HCT116 (cell line): Measurements from ENCODE around the gene CAMK2A.

Experiments used
- ATF3 ChIP-seq: IDR thresholded peaks from 2 replicates; pipeline ENCODE4 v1.6.1; 2012
- CBX3 ChIP-seq: IDR thresholded peaks from 2 replicates; pipeline ENCODE4 v1.6.1; 2012; ENCODE audit warnings: low read depth
- CTCF ChIP-seq, 3 experiments: fragments of 200-600 bp in 1 of 3; sonication (generic) in 1 of 3; IDR thresholded peaks in 2 of 3; conservative IDR thresholded peaks in 1 of 3; 2 replicates each; pipeline ENCODE4 v1.5.1; 2012 to 2017; ENCODE audit warnings: low read depth in 2 of 3, low read length in 2 of 3, antibody characterized with exemption in 1 of 3, borderline replicate concordance in 1 of 3, control low read depth in 1 of 3, mild to moderate bottlenecking in 1 of 3, mixed read lengths in 1 of 3, mixed run types in 1 of 3, moderate library complexity in 1 of 3; ENCODE audit not compliant: insufficient read depth in 1 of 3
- EZH2 ChIP-seq: fragments of 200-600 bp; sonication (generic); IDR thresholded peaks from 2 replicates; pipeline ENCODE4 v1.6.1; 2017; ENCODE audit warnings: antibody characterized with exemption, mixed run types
- POLR2A ChIP-seq: IDR thresholded peaks from 2 replicates; pipeline ENCODE4 v1.7.0; 2011; ENCODE audit warnings: borderline replicate concordance; ENCODE audit not compliant: insufficient read depth, insufficient read length; ENCODE audit errors: extremely low read depth

GRCh38 chr5:150181027-150181426, 108.5 kb downstream of the CAMK2A start:
- TF ChIP-seq EZH2, result no peak
- no peak for TF ChIP-seq CTCF (IDR thresholded peaks at IDR 0.05 in 2 of 3, conservative IDR thresholded peaks at IDR 0.05 in 1 of 3; ENCODE audit: borderline replicate concordance in 1 of 3, insufficient read depth in 1 of 3, low read depth in 2 of 3, low read length in 2 of 3)
- TF ChIP-seq CBX3, result no peak
- no peak for TF ChIP-seq ATF3
- TF ChIP-seq POLR2A, result no peak
